HepG2 (cell line): ENCODE data around the gene CTSZ. TPM values are rescaled to one million over a fixed set of nuclear protein-coding genes. Genes with fewer than 3 reads are reported as not detected.
A peak's percentile ranks its signal among the peaks of the same experiment; 100 is the strongest.

Experiments
- BCLAF1 ChIP-seq: fragments of 450-650 bp; IDR thresholded peaks from 2 replicates; pipeline ENCODE4 v1.6.1; 2017; ENCODE audit warnings: mild to moderate bottlenecking
- FOXJ3 ChIP-seq: sonication (generic); formaldehyde crosslinking; IDR thresholded peaks from 2 replicates; pipeline ENCODE4 v1.4.0; 2020; ENCODE audit warnings: missing genetic modification reagents, mild to moderate bottlenecking, borderline replicate concordance
- GPN1 ChIP-seq: sonication (generic); formaldehyde crosslinking; IDR thresholded peaks from 2 replicates; pipeline ENCODE4 v1.5.1; 2020; ENCODE audit warnings: missing genetic modification reagents, borderline replicate concordance
- MTERF4 ChIP-seq: sonication (generic); formaldehyde crosslinking; IDR thresholded peaks from 2 replicates; pipeline ENCODE4 v1.8.0; 2023; ENCODE audit warnings: mild to moderate bottlenecking, missing genetic modification reagents
- PAF1 ChIP-seq: IDR thresholded peaks from 2 replicates; pipeline ENCODE4 v1.6.1; 2016; ENCODE audit warnings: missing genetic modification reagents, missing compliant biosample characterization
- PLRG1 ChIP-seq: fragments of 450-650 bp; conservative IDR thresholded peaks from 2 replicates; pipeline ENCODE4 v1.6.1; 2016
- PRDM15 ChIP-seq: sonication (generic); formaldehyde crosslinking; IDR thresholded peaks from 2 replicates; pipeline ENCODE4 v1.4.0; 2020; ENCODE audit warnings: missing genetic modification reagents
- RBAK ChIP-seq: sonication (generic); formaldehyde crosslinking; IDR thresholded peaks from 2 replicates; pipeline ENCODE4 v1.5.1; 2020; ENCODE audit warnings: mild to moderate bottlenecking, missing genetic modification reagents
- SMYD3 ChIP-seq: sonication (generic); formaldehyde crosslinking; IDR thresholded peaks from 2 replicates; pipeline ENCODE4 v1.8.1; 2023; ENCODE audit warnings: mild to moderate bottlenecking, missing genetic modification reagents
- SRSF4 ChIP-seq: fragments of 200-400 bp; formaldehyde crosslinking; IDR thresholded peaks from one replicate; pipeline ENCODE4 v1.6.1; 2018; ENCODE audit warnings: mild to moderate bottlenecking, low read depth, low read length, moderate library complexity; ENCODE audit not compliant: poor library complexity, severe bottlenecking
- TCF12 ChIP-seq, 2 experiments: fragments of 450-650 bp in 1 of 2; sonication (generic) in 1 of 2; formaldehyde crosslinking in 1 of 2; IDR thresholded peaks; 2 replicates each; pipeline versions ENCODE4 v1.6.1 to v1.8.0; 2017 to 2022; ENCODE audit warnings: antibody characterized with exemption in 1 of 2, mild to moderate bottlenecking in 1 of 2, missing genetic modification reagents in 1 of 2, moderate library complexity in 1 of 2
- TFE3 ChIP-seq: IDR thresholded peaks from 2 replicates; pipeline ENCODE4 v1.6.1; 2016
- TP53 ChIP-seq: sonication (generic); formaldehyde crosslinking; conservative IDR thresholded peaks from 2 replicates; pipeline ENCODE4 v1.4.0; 2020; ENCODE audit warnings: missing genetic modification reagents
- TSC22D2 ChIP-seq: sonication (generic); formaldehyde crosslinking; IDR thresholded peaks from 2 replicates; pipeline ENCODE4 v1.5.1; 2020; ENCODE audit warnings: missing genetic modification reagents, mild to moderate bottlenecking, borderline replicate concordance
- ZNF484 ChIP-seq: sonication (generic); formaldehyde crosslinking; IDR thresholded peaks from 2 replicates; pipeline ENCODE4 v1.5.1; 2020; ENCODE audit warnings: mild to moderate bottlenecking, low read depth, missing genetic modification reagents, borderline replicate concordance
- ZNF576 ChIP-seq: sonication (generic); formaldehyde crosslinking; IDR thresholded peaks from 2 replicates; pipeline ENCODE4 v1.4.0; 2020; ENCODE audit warnings: mild to moderate bottlenecking, missing genetic modification reagents
- ZNF777 ChIP-seq: sonication (generic); formaldehyde crosslinking; IDR thresholded peaks from 2 replicates; pipeline ENCODE4 v1.4.0; 2020; ENCODE audit warnings: missing genetic modification reagents
- ZNF841 ChIP-seq: sonication (generic); formaldehyde crosslinking; IDR thresholded peaks from 2 replicates; pipeline ENCODE4 v1.8.1; 2023; ENCODE audit warnings: missing genetic modification reagents, borderline replicate concordance
- polyA plus RNA-seq, 8 experiments: library from polyadenylated mRNA; depleted of rRNA in 3 of 8; stranded (reverse) in 7 of 8; unstranded in 1 of 8; fragments of >200 nt; fragmentation: Illumina TruSeq in 4 of 8; extraction: Trizol in 4 of 8; gene quantifications; 2 replicates each; pipeline versions ENCODE4 v1.2.1 to v1.2.3, GENCODE V29; 2011 to 2016; ENCODE audit warnings: low read depth in 4 of 8, missing spikeins in 1 of 8, mixed read lengths in 1 of 8; ENCODE audit not compliant: insufficient read depth in 1 of 8
- total RNA-seq, 5 experiments: library from RNA; depleted of rRNA; stranded (reverse); fragments of >200 nt; fragmentation: Illumina TruSeq; extraction: Trizol; gene quantifications; 2 replicates each; pipeline ENCODE4 v1.2.3, GENCODE V29; 2016; ENCODE audit warnings: low read depth in 1 of 5

CTSZ gene
- total and polyA plus RNA-seq, 2 of the 13 experiments (the other 11 are each of a cell fraction or from before 2014, with no cell fraction given): 0.33 TPM; not detected in 1

- no peak for TF ChIP-seq ZNF576 (CRISPR knock-in tag)
- no peak for TF ChIP-seq SRSF4
- peak; percentile 82; the same call in 1 of the 2 replicates for TF ChIP-seq SMYD3 (CRISPR knock-in tag)
- no peak for TF ChIP-seq GPN1 (CRISPR knock-in tag)
- TF ChIP-seq PRDM15 (CRISPR knock-in tag): peak; percentile 61; the same call in 1 of the 2 replicates
- TF ChIP-seq RBAK (CRISPR knock-in tag): 0 out of 2 replicates have a peak, but pooled peaks have one; percentile 51
- no peak for TF ChIP-seq TCF12 (IDR thresholded peaks at IDR 0.05)
- TF ChIP-seq TCF12 (CRISPR knock-in tag; IDR thresholded peaks at IDR 0.05): peak; percentile 80; the same call in 1 of the 2 replicates
- no peak for TF ChIP-seq ZNF841 (CRISPR knock-in tag)
- TF ChIP-seq FOXJ3 (CRISPR knock-in tag): peak; percentile 81
- peak; percentile 62; the same call in 1 of the 2 replicates for TF ChIP-seq TSC22D2 (CRISPR knock-in tag)
- TF ChIP-seq TFE3 (CRISPR knock-in tag): peak; percentile 58; the same call in 1 of the 2 replicates
- peak; percentile 92; the same call in 1 of the 2 replicates for TF ChIP-seq TP53 (CRISPR knock-in tag)
- no peak for TF ChIP-seq ZNF777 (CRISPR knock-in tag)
- TF ChIP-seq PLRG1: no peak
- peak; percentile 39; the same call in 1 of the 2 replicates for TF ChIP-seq MTERF4
- no peak for TF ChIP-seq PAF1 (CRISPR knock-in tag)
- TF ChIP-seq ZNF484 (CRISPR knock-in tag): no peak
- TF ChIP-seq BCLAF1: no peak
These were observed 9.0 kb upstream of the CTSZ start (continued) for GRCh38 chr20:59015812-59016711.
